Measurements from ENCODE around the gene EFNA3. TPM values are rescaled to one million over a fixed set of nuclear protein-coding genes. Genes with fewer than 3 reads are reported as not detected.

Gene EFNA3
- total and polyA plus RNA-seq, 9 of the 15 experiments (the other 6 are each of a cell fraction or from before 2014, with no cell fraction given), result 0.59 to 7.9 (median 4.7) TPM

GRCh38 chr1:155084722-155085503, 6.3 kb downstream of the EFNA3 start (continued):
- TF ChIP-seq ZNF280B (CRISPR knock-in tag; IDR thresholded peaks at IDR 0.05), result no peak
- TF ChIP-seq DDX20 (tag; IDR thresholded peaks at IDR 0.05; ENCODE audit: low read depth), result no peak
- TF ChIP-seq CREB5 (CRISPR knock-in tag; IDR thresholded peaks at IDR 0.05), result no peak
- no peak for TF ChIP-seq TAF9B (IDR thresholded peaks at IDR 0.05; ENCODE audit: partially characterized antibody)
- TF ChIP-seq COPS2 (conservative IDR thresholded peaks at IDR 0.05), result no peak
- TF ChIP-seq USF2 (CRISPR knock-in tag; IDR thresholded peaks at IDR 0.05), result no peak; the same call in 1 of the 2 replicates
- TF ChIP-seq ZEB2 (IDR thresholded peaks at IDR 0.05), result no peak
- peak; percentile 99 for TF ChIP-seq PKNOX1 (IDR thresholded peaks at IDR 0.05)
- TF ChIP-seq BDP1 (IDR thresholded peaks at IDR 0.05; ENCODE audit: insufficient read depth, insufficient read length), result no peak
- no peak for TF ChIP-seq ZNF212 (CRISPR knock-in tag; IDR thresholded peaks at IDR 0.05)
- no peak for TF ChIP-seq SIN3B (IDR thresholded peaks at IDR 0.05; ENCODE audit: low read depth)
- TF ChIP-seq MYNN (IDR thresholded peaks at IDR 0.05), result peak; percentile 85; the same call in 1 of the 2 replicates
- no peak for TF ChIP-seq MYNN (CRISPR knock-in tag; IDR thresholded peaks at IDR 0.05)
- no peak for TF ChIP-seq KLF10 (CRISPR knock-in tag; IDR thresholded peaks at IDR 0.05)
- TF ChIP-seq THRA (IDR thresholded peaks at IDR 0.05), result no peak
- TF ChIP-seq MXI1 (IDR thresholded peaks at IDR 0.05; ENCODE audit: low read depth, low read length), result no peak; the same call in 1 of the 2 replicates
- TF ChIP-seq MCM3 (IDR thresholded peaks at IDR 0.05), result no peak
- TF ChIP-seq RBM22 (IDR thresholded peaks at IDR 0.05; ENCODE audit: low read depth, low read length, poor library complexity, severe bottlenecking), result no peak
- TF ChIP-seq CREM (IDR thresholded peaks at IDR 0.05; ENCODE audit: low read depth), result peak; percentile 61
- TF ChIP-seq STAG1 (CRISPR knock-in tag; IDR thresholded peaks at IDR 0.05; ENCODE audit: borderline replicate concordance), result peak; percentile 94
- no peak for TF ChIP-seq E2F4 (CRISPR knock-in tag; IDR thresholded peaks at IDR 0.05; ENCODE audit: low read depth)
- TF ChIP-seq TCF3 (CRISPR knock-in tag; IDR thresholded peaks at IDR 0.05), result peak; percentile 19; the same call in 1 of the 2 replicates
- no peak for TF ChIP-seq ZNF12 (CRISPR knock-in tag; IDR thresholded peaks at IDR 0.05)
